CD4-positive, alpha-beta T cell treated with Interferon gamma for 1 hour (primary cell): ENCODE data around the gene AHCTF1.
"Not testable (repeated sequence)": the region's sequence is repeated elsewhere in the genome, so short reads cannot be mapped to it uniquely, and the experiment has no call there.

Experiments
- DNase-seq: peaks from one replicate; pipeline ENCODE4 v3.0.0-alpha.2; 2020

The AHCTF1 gene

DNA sequence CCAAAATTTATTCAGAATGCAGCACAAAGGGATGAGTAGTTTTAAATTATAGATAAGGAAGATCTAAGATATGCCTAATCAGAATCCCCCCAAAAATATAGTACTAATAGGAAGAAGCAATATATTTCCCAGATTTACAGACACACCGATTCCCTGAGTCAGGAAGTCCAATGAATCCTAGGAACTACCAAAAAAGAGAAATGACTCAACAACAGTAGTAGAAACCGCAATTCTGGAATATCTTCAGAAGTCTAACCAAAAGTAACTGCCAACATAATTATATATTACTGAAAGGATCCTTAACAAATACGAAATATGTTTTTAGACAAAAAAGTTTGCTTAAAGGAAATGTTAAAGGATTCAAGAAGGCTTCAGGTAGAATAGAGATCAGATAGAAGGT lies 10.3 kb downstream of the AHCTF1 start:
- DNase-seq: no peak

DNA sequence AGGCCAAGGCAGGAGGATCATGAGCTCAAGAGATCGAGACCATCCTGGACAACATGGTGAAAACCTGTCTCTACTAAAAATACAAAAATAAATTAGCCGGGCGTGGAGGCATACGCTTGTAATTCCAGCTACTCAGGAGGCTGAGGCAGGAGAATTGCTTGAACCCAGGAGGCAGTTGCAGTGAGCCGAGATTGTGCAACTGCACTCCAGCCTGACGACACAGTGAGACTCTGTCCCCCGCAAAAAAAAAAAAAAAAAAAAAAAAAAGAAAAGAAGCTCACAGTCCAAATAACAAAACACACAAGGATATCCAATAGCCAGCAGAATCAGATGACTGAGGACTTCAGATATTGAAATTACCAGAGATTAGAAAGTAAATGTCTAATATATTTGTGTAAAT lies 11.8 kb downstream of the AHCTF1 start:
- DNase-seq: no peak

DNA sequence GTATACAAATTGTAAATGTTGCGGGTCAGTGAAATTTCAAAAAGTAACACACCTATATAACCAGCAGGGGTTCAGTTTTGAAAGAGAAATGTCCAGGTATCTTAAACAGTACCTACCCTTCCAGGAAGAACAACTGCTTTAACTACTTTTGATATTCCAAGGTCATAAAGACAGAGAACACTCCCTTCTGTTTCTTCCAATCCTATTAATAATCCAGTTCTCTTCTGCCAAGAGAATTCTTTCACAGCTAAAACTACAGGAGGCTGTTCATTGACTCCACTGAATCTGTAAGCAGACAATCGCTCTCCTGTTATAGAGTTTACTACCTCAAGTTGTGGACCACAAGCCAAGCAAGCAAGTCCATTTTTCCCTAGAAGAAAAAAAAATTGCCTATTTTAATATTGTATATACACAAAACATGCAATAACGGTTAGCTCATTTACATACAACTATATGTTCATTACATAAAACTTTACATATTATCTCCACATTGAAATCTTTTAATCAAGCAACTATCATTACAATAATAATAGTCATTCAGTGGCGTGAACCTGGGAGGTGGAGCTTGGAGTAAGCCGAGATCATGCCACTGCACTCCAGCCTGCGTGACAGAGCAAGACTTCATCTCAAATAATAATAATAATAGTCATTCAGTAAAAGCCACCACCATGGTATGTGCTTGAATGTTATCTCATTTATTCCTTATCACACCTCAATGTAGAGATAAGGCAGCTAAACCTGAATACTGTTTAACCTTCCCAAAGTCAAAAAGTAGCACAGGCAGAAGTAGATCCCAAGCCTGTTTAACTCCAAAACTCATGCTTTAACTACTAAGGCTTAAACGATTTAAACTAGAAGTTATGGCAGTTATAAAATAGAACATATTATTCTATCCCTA lies 15.5 kb downstream of the AHCTF1 start:
- DNase-seq: not testable (repeated sequence)

DNA sequence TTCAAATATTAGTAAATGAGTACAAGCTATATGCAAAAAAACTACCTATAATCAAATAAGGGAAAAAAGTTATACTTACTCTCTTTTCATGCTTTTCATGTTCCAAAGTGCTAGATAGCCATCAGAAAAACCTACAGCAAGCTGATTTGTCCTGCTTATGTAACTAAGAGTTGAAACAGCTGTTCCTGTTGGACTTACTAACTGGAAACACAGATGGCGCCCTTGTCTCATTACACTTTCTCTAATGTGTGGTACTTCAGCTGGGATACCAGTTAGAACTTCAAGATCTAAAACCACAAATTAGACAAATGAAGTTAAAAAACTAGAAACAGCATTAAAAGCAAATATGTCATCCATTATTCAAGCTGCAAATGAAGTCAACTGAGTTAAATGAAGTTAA lies 24.3 kb downstream of the AHCTF1 start:
- peak; percentile 12 for DNase-seq

DNA sequence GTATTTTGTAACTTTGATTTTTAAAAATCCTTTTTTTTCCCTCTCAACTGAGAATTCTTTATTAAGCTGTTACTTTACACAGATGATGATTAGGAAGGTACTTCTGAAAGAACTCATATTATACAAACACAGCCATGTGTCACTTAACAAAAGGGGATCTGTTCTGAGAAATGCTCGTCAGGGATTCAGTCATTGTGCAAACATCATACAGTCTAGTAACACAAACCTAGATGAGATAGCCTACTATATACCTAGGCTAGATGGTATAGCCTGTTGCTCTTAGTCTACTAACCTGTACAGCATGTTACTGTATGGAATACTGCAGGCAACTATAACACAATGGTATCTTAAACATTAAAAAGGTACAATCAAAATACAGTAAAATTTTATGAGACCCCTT lies 24.9 kb downstream of the AHCTF1 start:
- no peak for DNase-seq

DNA sequence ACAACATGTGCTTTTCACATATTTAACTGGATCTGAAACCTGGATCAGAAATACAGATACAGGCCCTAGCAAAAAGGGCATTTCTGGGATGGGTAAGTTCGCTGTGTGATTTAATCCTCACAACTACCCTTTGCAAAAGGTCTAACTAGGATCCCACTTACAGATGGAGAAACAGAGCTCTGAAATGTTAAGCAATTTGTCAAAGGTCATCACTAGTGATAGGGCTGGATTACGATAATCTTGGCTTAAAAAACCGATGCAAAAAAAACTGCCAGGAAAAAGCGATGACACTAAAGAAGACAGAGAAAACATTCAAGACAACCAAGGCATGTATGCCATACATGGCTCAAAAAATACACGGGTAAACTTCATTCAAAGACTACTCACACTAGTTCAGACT lies 29.9 kb downstream of the AHCTF1 start:
- no peak for DNase-seq

DNA sequence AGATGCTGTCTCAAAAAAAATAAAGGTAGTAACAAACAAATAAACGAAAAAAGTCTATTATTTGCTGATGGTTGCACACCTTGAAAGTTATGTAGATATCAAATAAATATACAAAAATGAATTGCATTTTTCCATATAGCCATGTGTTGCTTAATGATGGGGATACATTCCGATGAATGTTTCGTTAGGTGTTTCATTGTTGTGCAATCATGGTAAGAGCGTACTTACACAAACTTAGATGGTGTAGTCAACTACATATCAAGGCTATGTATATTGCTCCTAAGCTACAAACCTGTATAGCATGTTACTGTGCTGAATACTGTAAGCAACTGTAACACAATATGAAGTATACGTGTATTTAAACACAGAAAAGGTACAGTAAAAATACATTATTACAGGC lies 34.4 kb downstream of the AHCTF1 start:
- no peak for DNase-seq

DNA sequence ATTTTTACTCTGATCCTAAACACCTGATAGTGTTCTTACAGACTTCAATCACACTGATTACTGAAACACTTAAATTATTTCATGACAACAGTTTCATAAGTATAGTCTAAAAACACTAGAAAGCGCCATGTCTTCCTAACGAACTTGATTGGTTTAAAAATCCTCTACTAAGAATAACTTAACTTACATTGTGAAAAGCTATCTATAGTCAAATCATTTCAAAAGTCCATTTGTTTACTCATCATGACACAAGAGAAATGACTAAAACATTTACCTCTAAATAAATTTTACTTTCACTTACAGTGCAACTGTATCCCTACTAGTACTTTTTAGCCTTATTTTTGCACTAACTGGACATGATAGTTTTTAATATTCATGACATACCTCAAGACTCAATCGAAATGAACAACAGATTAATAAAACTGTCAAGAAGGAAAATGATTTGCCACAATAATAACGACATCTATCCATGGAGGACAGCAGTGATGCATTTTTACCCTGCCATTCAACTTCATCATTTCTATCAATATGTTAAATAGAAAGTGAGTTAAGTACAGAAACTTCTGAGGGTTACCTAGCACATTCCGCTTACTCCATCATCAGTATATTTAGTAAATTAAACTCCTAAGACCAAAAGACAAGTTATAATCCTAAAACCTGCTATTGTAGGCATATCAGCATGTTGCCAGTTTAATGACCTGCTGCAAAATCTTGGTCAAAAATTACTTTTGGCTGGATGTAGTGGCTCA lies 38.4 kb downstream of the AHCTF1 start:
- no peak for DNase-seq

DNA sequence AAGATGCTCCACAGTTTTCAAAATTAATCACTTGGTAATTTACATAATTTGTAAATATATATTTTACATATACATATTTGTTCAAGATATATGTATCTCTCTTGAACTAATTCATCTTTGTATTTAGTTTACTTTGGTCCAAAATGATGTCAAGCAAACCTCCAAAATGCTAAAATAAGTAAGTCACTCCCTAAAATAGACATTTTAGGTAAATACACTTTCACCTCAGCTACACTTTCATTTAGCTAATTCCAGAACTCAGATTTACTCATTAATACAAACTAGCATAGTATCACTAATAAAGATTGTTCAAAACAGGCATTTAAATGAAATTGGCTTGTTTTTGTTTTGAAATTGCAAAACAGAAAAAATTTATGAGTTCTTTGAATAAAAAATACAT lies 40.6 kb downstream of the AHCTF1 start:
- no peak for DNase-seq

DNA sequence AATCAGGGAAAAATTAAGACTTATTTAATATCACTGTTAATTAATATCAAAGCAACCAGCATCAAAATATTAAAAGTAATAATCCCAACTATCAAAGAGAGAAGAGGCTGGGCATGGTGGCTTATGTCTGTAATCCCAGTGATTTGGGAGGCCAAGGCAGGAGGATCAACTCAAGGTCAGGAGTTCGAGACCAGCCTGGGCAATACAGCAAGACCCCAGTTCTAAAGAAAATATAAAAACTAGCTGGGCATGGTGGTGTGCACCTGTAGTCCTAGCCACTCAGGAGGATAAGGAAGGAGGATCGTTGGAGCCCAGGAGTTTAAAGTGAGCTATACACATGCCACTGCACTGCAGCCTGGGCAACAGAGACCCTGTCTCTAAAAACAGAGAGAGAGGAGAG lies 43.2 kb downstream of the AHCTF1 start:
- DNase-seq: no peak

DNA sequence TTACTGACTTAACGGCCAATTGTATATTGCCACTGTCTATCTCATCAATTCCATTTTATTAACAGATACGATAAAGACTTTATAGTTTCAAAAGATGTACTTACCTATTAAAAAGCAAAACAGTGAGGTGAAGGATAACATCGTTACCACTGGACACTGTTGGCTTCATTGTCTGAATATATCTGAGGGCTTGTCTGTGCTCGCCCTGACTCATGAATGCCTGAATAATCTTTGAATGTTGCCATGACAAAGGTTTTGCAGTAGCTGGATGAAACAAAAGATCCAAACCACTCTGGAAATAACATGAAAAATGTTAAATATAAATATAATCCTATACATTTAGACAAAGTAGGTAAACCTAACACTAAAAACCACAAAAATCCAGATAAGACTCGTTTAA lies 46.4 kb downstream of the AHCTF1 start:
- DNase-seq: not testable (repeated sequence)

DNA sequence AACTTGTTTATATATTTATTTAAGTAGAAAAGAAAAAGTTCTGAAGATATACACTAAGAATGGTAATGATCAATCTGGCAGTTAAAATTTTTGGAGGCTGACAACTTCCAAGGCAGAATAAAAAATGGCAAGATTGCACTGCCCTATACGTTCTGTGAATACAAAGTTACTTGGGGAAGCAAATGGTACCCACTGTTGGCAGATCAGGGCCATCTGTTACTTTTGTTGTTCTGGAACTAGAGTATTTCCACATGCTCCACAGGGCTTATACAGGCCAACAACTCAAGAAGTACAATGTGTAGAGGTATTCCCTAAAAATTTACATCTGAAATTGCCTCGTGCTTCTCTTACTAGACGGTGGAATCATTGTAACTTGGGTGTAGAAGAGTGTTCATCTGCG lies 53.2 kb downstream of the AHCTF1 start:
- no peak for DNase-seq

DNA sequence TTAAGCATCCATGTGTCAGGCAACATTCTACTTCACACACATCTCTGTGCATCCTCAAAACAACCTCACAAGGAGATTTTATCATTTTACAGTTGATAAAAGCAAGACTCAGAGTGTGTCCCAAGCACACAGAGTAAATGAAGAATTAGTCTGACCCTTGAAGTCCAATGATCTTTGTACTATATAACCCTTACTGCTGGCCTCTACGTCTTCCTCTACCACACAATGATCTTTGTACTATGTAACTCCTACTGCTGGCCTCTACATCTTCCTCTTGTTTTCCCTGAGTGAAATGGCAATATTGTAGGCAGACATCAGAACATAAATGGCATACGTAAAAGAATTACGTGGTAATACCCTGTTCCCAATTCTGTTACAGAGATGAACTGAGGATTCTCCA lies 55.3 kb downstream of the AHCTF1 start:
- DNase-seq: no peak

DNA sequence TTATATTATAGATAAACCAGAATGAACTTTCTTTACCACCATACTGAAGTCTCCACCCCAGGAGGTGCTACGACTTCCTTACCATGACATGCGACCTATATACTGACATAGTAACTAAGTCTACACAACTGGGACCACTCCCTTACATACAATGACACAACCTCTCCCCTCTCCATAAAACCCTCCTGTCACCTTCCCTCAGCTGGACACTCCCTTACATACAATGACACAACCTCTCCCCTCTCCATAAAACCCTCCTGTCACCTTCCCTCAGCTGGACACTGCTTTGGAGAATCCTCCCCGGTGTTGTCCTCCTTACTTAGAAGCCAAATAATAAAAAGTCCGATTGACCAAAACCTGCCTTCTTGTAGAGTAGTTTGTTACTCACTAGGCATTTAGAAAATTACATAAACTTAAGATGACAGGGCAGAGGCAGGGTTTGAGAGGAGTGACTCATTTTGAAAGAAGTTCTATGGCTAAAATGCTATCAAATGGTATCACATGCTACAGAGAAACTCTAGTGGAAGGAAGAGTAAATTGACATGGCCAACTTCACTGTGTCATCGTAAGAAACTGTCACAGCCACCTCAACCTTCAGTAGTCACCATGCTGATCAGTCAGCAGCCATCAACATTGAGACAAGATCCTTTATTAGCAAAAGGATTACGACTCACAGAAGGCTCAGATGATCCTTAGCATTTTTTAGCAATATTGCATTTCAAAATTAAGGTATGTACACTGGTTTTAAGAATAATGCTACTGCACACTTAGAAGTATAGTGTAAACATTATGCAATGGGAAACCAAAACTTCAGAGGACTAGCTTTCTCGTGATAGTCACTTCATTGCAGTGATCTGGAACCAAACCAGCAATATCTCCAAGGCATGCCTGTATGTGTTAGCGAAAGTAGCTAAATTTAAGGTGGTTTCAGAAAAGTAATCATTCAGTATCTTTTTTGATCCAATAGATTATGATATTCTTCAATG lies 56.4 kb downstream of the AHCTF1 start:
- no peak for DNase-seq

DNA sequence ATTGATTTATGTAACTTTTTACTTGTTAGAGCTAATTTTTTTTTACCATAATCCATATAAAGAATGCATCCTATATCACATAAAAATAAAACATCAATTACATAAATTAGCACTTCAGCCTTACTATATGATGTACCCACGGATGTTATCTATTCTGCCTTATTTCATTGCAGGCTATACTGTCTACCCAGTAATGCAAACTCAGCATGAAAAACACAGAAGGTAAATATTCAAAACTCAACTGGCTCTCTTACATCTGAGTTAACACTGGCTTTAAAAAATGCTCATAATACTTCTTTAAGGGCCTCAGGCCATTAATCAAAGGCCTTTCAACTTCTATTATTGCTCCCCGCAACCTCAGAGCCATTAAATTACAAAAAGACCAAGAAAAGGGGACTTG lies 65.8 kb downstream of the AHCTF1 start:
- DNase-seq: no peak

DNA sequence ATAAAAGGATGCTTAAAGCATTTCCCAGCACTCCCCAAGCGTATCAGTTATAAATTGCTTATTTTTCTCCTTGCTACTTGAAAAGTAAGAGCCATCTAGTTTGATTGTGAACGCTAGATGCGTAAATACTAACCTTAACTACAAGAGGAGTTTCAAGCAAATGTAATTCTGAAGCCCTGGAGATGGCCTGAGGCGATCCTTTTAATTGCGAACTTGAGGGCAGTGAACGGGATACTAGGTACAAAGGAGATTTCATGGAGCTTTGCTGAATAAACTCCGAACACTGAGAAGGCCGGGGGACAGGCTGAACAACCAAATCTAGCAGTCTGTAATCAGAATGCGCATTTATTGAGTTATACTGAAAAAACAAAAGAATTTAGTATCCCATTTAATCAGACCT lies 68.0 kb downstream of the AHCTF1 start:
- not testable (repeated sequence) for DNase-seq

DNA sequence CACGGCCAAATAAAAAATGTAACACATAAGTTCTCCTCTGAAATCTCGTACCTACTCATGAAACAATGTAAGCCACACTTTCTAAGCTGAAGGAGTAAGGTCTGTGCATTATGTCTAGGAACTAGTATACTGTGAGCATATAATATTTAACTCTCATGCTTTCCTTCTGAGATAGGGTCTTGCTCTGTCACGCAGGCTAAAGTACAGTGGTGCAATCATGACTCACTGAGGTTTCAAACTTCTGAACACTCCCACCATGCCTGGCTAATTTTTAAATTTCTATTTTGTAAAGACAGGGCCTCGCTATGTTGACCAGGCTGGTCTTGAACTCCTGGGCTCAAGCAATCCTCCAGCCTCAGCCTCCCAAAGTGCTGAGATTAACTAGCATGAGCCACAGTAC lies 71.3 kb downstream of the AHCTF1 start:
- no peak for DNase-seq

DNA sequence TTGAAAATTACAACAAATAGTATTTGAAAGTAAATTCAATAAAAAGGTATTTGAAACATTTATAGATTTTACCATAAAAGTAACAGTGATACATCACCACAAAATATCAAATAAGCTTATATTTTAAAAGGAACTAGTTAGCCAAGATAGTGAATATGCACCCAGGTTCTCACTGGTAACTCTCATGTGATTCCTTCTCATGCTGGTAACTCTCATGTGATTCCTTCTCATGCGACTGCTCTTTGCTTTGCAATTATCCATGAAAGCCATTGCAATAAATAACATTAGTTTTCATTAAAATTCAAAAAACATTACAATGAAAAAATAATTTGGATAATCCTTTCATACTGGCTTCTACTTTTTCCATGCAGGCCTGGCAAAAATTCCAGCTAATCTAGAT lies 75.4 kb downstream of the AHCTF1 start:
- DNase-seq: no peak

DNA sequence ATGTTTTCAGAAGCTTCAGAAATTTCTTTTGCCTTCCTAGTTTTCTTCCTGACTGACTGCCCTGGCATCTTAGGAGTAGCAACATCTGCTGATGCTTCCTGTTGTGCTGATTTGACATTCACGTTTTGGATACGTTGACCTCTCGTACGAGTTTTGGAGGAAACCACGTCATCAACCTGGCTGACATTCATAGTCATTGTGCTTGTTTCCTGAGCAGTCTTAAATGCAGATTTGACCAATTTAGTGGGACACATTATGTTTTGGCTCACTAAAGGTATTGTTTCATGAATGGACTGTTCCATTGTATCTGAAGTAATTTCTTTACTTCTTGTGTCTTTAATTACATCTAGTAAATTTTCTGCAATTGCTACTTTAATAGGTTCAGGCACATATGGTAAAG lies 81.1 kb downstream of the AHCTF1 start:
- DNase-seq: not testable (repeated sequence)

DNA sequence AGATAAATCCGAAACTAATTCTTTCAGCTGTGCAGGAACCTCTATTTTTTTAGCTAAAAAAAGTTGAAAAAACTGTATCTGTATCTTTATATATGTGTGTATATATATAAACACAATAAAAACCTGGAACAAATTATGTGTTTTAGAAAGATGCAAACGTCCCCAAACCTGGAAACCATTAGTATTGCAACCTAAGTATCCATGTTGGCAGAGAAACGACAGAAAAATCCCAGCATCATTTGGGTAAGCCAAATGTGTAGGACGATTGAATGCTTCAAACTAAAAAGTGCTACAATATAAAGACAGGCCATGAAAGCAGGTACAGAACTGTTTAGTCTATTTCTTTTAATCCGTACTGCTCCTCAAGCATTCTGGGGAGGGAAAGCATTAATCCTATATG lies 87.9 kb downstream of the AHCTF1 start:
- DNase-seq: no peak

DNA sequence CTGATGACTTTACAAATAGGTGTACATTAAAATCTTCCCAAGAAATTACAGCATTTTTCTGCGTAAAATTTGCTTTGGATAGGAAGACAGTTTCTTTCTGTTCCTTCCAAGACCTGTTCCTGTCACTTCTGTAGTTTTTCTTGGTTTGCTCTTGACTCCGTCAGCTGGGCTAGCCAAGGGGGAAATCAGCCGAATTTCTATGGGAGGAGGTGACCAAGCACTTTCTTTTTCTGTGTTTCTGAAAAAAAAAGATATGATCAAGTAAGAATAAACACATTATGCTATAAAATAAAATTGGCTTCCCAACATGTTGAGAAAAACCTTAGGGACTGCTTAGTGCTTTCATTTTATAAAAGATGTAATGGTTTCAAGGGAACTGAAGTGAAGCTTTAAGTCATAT lies 91.0 kb downstream of the AHCTF1 start:
- not testable (repeated sequence) for DNase-seq

DNA sequence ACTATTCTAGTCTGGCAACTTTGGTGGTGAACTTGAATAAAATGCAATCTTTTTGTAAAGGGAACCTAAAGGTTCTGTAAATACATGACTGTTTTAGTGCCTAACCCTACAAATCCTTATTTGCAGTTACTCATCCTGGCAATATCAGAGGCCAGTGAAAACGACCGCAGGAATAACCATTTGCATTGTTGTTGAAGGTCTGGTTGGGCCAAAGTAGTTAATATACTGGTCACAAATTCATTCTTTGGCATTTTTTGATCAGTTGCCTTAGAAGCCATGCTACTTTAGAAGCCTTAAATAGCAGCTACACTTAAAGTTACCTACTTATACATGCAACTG lies 93.7 kb downstream of the AHCTF1 start:
- DNase-seq: no peak

DNA sequence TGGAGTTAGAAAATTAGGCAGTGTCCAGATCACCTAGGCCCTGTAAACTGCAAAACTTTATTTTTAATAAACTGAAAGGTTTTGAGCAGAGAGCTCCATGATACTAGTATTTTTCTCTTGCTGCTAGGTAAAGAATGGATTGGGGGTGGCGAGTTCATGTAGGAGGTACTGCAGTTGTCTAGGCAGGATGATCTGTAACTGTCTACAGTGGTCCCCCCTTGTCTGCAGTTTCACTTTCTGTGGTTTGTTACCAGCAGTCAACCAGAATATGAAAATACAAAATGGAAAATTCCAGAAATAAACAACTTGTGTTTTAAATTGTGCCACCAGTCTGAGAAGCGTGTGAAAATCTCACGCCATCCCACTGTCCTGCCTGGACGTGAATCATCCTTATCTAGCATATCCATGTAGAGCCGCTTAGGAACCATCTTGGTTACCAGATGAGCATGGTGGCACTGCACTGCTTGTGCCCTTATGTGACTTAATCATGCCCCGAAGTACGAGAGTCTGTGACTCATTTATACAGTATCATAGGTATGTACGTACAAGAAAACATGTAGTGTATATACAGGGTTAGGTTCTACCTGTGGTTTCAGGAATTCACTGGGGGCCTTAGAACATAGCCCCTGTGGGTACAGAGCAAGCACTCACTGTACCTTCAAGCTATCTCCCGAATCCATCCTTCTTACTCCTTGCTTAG lies 94.2 kb downstream of the AHCTF1 start:
- DNase-seq: no peak
